Stimulated activated naive CD8-positive, alpha-beta T cell treated with anti-CD3 and anti-CD28 coated beads, Interleukin-15, Interleukin-2, amounts not matched to agents 100 U/mL and 50 U/mL, for 24 hours (primary cell): ENCODE results near the gene ASMT.
A peak's percentile ranks its signal among the peaks of the same experiment; 100 is the strongest.
"Not testable (repeated sequence)": the region's sequence is repeated elsewhere in the genome, so short reads cannot be mapped to it uniquely, and the experiment has no call there.

Experiments
- ATAC-seq: fragments of 150-1000 bp; cut with Tn5 transposase; one replicate; pipeline ENCODE4 v1.10.0; 2021
- DNase-seq: peaks from one replicate; pipeline ENCODE4 v3.0.0; 2021

Gene ASMT, protein sequence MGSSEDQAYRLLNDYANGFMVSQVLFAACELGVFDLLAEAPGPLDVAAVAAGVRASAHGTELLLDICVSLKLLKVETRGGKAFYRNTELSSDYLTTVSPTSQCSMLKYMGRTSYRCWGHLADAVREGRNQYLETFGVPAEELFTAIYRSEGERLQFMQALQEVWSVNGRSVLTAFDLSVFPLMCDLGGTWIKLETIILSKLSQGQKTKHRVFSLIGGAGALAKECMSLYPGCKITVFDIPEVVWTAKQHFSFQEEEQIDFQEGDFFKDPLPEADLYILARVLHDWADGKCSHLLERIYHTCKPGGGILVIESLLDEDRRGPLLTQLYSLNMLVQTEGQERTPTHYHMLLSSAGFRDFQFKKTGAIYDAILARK

DNA sequence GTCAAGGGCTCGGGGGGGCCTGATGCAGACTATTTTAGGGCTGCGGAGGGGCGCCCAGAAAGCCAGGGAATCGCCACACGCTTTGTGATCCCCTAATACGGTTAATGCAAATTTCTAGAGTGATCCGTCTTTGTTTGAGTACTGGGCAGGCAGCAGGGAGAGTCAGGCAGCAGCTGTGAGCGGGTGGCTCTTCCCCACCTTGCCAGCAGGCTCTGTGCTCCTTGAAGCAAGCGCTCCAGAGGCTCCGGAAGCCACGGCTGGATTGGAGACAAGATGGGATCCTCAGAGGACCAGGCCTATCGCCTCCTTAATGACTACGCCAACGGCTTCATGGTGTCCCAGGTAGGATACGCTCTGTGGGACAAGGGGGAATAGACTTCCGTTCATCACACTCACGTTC lies at the start of gene ASMT:
Gene ASMT, plus strand, starts transcription at position 133 of the 400 bp plus-strand sequence. Its CDS starts 141 bp downstream, at position 274.
- ATAC-seq (no peak), DNase-seq (no peak)

DNA sequence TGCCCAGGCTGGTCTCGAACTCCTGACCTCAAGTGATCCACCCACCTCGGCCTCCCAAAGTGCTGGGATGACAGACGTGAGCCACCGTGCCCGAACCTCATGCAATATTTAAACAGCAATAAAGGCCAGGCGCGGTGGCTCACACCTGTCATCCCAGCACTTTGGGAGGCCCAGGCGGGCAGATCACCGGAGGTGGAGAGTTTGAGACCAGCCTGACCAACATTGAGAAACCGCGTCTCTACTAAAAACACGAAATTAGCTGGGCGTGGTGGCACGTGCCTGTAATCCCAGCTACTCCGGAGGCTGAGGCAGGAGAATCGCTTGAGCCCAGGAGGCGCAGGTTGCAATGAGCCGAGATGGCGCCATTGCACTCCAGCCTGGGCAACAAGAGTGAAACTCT lies 40.7 kb upstream of the ASMT start:
- not testable (repeated sequence) for ATAC-seq
- peak; percentile 1 for DNase-seq

- peak; percentile 6 for DNase-seq
- no peak for ATAC-seq
These were observed 38.5 kb upstream of the ASMT start for GRCh38 chrX:1576201-1576992.

DNA sequence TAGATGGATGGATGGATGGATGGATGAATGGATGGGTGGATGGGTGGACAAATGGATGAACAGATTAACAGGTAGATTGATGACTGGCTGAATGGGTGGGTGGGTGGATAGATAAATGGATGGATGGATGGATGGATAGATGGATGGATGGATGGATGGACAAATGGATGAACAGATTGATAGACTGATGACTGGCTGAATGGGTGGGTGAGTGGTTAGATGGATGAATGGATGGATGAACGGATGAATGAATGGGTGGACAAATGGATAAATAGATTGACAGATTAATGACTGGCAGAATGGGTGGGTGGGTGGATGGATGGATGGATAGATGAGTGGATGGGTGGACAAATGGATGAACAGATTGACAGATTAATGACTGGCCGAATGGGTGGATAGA lies 37.0 kb upstream of the ASMT start:
- DNase-seq (no peak), ATAC-seq (no peak)

- ATAC-seq = no peak
These were observed 36.2 kb upstream of the ASMT start for GRCh38 chrX:1578511-1579173.

DNA sequence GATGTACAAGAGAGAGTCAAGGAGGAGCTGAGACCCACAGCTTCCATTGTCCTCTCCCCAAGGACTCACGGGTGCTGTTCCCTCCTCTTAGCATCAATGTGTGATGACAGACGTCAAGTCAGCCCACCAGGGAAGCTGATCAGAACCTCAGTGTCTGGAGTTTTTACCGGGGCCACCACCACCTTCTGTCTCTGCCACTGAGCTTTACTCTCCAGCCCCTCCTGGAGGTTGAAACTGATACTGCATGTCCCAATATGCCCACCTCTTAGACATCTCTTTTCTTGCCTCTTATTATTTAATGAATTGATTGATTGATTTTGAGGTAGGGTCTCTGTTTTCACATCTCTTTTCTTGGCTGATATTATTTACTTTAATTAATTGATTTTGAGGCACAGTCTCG lies 33.7 kb upstream of the ASMT start:
- DNase-seq = peak; percentile 87
- peak; percentile 81 for ATAC-seq

More at GRCh38 chrX:1578511-1579173, 36.2 kb upstream of the ASMT start:
- DNase-seq = peak; percentile 4

GRCh38 chrX:1582686-1583437 lies 32.0 kb upstream of the ASMT start:
- ATAC-seq (peak; percentile 80), DNase-seq (peak; percentile 35)

- DNase-seq = no peak
- no peak for ATAC-seq
These were observed 30.4 kb upstream of the ASMT start for GRCh38 chrX:1584237-1585011.

DNA sequence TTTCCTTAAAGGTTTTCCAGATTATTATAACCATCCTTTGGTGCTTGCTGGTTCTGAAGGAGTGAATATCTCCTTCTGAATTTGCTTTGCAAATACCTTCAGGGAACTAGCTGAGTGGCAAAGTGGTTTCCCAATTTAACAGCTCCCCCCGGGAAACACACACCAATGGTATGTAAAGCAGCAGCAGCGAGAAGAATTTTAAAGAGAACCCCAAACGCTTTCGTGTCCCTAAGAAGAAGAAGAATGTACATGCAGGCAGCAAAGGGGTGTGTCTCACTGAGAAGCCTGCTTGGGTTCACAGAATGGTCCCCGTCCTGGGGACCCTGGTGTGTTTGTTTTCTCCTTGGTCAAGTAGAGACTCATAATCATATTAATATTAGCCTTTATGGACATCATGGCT lies 27.7 kb upstream of the ASMT start:
- ATAC-seq (no peak), DNase-seq (no peak)

- ATAC-seq = no peak
- DNase-seq = no peak
These were observed 25.3 kb upstream of the ASMT start for GRCh38 chrX:1589356-1590130.

GRCh38 chrX:1591102-1591862 lies 23.6 kb upstream of the ASMT start, which contains the start of gene AKAP17A:
Gene AKAP17A (plus strand): TSS chrX:1591604. CDS start chrX:1593463, 1,859 bp downstream.
- peak; percentile 88 for ATAC-seq
- peak; percentile 99 for DNase-seq

DNA sequence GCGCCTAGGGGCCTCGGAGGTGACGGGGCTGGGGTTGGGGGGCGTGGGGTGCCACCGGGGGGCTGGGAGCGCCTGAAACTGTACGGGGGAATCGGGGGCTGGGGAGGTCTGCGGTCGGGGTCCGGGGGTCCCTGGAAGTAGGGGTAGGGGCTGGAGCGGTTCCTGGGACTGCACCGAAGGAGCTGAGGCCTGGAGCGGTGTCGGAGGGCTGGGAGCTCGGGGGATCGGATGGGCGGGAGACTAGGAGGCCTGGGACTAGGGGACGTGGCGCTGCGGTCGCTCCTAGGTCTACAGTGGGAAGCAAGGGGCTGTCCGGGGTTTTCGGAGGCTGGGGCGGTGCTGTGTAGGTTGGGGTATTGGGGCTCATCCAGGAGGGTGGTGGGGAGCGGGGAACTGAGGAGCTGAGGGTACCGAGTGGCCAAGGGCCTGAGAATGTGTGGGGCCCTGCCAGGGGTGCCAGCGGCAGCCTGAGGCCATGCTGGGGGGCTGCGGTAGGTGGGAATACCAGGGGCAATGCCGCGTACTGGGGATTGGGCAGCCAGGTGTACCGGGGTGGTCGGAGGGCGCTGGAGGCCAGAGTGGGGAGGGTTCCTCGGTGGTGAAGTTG lies 22.9 kb upstream of the ASMT start:
- DNase-seq = peak; percentile 35
- ATAC-seq = peak; percentile 11

GRCh38 chrX:1592470-1593142 lies 22.3 kb upstream of the ASMT start:
- DNase-seq (peak; percentile 48), ATAC-seq (peak; percentile 33)

DNA sequence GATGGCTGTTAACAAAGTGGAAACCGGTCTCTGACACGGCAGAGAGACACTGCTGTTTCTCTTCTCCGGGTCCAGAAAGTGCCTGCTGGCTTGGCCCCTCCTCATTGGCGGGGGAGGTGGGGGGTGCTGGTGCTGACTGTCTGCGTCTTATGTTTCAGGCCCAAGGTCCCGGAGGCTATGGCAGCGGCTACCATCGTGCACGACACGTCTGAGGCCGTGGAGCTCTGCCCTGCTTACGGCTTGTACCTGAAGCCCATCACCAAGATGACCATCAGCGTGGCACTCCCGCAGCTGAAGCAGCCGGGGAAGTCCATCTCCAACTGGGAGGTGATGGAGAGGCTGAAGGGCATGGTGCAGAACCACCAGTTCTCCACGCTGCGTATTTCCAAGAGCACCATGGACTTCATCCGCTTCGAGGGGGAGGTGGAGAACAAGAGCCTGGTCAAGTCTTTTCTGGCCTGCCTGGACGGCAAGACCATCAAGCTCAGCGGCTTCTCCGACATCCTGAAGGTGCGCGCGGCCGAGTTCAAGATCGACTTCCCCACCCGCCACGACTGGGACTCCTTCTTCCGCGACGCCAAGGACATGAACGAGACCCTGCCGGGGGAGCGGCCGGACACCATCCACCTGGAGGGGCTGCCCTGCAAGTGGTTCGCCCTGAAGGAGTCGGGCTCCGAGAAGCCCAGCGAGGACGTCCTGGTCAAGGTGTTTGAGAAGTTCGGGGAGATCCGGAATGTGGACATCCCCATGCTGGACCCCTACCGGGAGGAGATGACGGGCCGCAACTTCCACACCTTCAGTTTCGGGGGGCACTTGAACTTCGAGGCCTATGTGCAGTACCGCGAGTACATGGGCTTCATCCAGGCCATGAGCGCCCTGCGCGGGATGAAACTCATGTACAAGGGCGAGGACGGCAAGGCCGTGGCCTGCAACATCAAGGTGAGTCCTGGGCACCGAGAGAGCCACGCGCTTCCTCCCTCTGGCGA lies 21.3 kb upstream of the ASMT start:
- ATAC-seq (no peak), DNase-seq (no peak)

- ATAC-seq = no peak
- no peak for DNase-seq
These were observed 19.2 kb upstream of the ASMT start for GRCh38 chrX:1595711-1596060.

DNA sequence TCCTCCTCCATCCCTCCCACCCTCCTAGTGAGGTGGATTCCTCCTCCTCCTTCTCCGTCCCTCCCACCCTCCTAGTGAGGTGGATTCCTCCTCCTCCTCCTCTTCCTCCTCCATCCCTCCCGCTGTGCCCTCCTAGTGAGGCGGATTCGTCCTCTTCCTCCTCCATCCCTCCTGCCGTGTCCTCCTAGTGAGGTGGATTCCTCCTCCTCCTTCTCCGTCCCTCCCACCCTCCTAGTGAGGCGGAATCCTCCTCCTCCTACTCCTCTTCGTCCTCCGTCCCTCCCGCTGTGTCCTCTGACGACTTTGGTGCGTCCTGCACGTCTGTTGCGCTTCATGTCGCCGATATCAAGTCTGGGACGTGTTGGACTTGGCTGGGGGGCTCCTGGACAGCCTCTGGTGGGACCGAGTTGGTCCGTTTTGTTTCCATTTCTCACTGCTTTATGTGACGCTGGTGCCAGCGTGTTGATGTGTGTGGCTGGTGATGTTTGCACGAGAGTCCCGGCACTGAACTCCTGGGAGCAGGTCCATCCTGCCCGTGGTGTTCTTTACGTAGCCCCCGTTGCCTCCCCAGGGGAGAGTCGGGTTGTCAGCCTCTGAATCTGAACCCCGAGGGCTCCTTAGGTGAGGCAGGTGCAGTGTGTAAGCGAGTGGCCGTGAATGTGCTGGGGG lies 18.0 kb upstream of the ASMT start:
- DNase-seq (no peak), ATAC-seq (no peak)
